VCaP (cell line): ENCODE measurements around the gene FAM120B.

ENCODE experiments used
- H3K27ac ChIP-seq: fragments of 450-650 bp; 2 replicates; pipeline ENCODE4 v1.5.1; 2017
- CTCF ChIP-seq: fragments of 450-650 bp; conservative IDR thresholded peaks from 2 replicates; pipeline ENCODE4 v1.5.1; 2017; ENCODE audit warnings: mild to moderate bottlenecking, moderate library complexity

FAM120B gene

DNA sequence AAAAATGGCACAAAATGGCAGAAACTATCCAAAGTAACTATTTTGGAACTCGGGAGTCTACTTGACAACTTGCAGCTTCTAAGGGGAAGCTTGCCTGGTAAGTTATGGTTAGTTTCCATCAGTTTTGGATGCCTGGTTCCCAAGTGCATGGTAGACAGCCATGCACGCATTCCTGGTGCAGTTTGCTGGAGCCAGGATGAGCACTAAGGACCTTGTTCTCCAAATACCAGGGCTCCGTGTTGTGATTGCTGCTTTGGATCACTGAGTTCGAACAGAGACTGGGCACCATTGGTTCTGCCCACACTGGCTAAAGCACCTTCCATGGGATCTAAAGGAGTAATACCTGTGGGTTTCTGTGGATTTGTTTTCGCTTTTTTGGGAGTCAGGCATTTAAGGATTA is 103.7 kb downstream of the FAM120B start:
- no peak overlapping the region for H3K27ac ChIP-seq
- TF ChIP-seq CTCF, result no peak

DNA sequence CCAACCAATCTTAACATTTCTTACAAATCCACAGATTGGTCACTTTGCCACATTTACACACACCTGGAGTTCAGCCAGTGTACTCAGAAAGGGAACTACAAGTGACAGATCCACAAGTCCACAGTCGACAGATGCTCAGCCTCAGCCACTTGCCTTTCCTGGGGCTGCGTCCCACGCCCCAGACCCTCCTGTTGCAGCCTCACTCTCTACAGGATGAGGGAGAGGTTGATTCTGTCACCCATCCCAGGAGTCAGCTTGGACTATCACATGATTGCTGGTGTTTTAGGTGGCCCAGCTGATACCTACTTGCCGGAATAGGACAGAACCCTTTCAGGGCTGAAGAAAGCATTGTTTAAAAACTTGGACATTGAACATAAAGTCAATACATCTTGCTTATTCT is 108.8 kb downstream of the FAM120B start:
- H3K27ac ChIP-seq, result no peak overlapping the region

GRCh38 chr6:170416303-170416702 is 109.7 kb downstream of the FAM120B start:
- no peak overlapping the region for H3K27ac ChIP-seq
- TF ChIP-seq CTCF, result no peak

More for the DNA sequence above, 108.8 kb downstream of the FAM120B start:
- no peak for TF ChIP-seq CTCF

- TF ChIP-seq CTCF, result no peak
- H3K27ac ChIP-seq, result no peak overlapping the region
Observed at GRCh38 chr6:170416959-170417606, 110.5 kb downstream of the FAM120B start.

- TF ChIP-seq CTCF, result no peak
- H3K27ac ChIP-seq, result no peak overlapping the region
Observed at GRCh38 chr6:170417881-170418280, 111.3 kb downstream of the FAM120B start.

DNA sequence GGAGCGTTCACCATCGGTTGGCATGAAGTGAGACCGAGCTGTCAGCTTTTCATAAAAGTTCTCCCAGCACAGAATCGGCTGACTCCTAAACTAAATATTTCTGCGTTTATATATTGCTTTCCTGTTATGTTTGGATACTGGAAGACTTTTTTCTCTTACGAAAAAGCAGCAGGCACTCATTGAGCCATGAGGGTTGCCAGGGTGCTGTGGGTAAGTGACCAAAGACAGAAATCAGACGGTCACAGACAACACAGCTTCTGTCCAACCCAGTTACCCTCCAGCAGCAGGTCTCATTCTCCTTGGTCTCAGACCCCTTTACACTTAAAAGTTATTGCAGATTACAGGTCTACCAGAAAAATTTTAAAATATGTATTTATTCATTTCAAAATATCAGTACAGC is 113.7 kb downstream of the FAM120B start:
- TF ChIP-seq CTCF, result no peak
- no peak overlapping the region for H3K27ac ChIP-seq

DNA sequence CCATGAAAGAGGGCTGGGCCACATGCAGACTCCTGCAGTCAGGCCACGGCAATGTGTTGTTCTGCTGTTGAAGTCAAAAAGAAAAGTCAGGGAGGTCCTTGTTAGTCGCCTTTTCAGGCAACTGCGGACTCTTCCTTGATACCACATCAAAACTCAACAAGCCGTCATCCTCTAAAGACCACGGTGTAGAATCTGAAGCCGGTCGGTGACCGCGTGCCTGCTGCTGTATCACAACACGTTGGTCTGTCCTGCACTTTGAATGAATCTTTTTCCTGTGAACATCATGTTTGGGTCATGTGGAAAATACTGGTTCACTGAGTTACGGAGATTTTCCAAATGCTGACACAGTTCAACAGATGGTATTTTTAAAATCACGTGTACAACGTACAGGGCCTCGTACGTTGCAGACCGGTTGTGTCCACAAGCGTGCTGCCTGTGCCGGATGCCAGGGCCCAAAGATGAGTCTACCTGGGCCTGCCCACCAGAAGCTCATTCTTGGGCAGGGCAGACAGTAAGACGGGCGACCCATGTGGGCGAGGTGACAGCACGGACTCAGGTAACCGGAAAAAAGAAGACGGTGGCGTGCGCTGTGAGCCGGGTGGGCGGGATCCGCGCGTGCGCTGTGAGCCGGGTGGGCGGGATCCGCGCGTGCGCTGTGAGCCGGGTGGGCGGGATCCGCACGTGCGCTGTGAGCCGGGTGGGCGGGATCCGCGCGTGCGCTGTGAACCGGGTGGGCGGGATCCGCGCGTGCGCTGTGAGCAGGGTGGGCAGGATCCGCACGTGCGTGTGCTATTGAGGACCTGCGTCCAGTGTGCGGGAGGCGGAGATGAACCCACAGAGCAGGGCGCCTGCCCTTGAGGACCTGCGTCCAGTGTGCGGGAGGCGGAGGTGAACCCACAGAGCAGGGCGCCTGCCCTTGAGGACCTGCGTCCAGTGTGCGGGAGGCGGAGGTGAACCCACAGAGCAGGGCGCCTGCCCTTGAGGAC is 114.5 kb downstream of the FAM120B start:
- no peak overlapping the region for H3K27ac ChIP-seq
- TF ChIP-seq CTCF, result no peak
